ENCODE data around the gene MOCOS.

- TF ChIP-seq CTCF (IDR thresholded peaks at IDR 0.05) (no peak), ZFX (IDR thresholded peaks at IDR 0.05; ENCODE audit: borderline replicate concordance) (no peak)
These were observed 86.9 kb downstream of the MOCOS start for GRCh38 chr18:36274083-36274715.
